IgD-negative memory B cell (primary cell): ENCODE data around the gene PNPT1. TPM values are rescaled to one million over a fixed set of nuclear protein-coding genes. Genes with fewer than 3 reads are reported as not detected.
A peak's percentile ranks its signal among the peaks of the same experiment; 100 is the strongest.
"Not testable (repeated sequence)": the region's sequence is repeated elsewhere in the genome, so short reads cannot be mapped to it uniquely, and the experiment has no call there.

Experiments used
- H3K27ac Mint-ChIP-seq, 3 donors: one replicate each; pipeline ENCODE4 v1.8.0; 2020 to 2022; ENCODE audit warnings: mild to moderate bottlenecking in 3 of 3, mixed read lengths in 3 of 3, moderate library complexity in 1 of 3
- H3K27me3 Mint-ChIP-seq: one replicate; pipeline ENCODE4 v1.8.0; 2021; ENCODE audit warnings: mixed read lengths
- H3K36me3 Mint-ChIP-seq: one replicate; pipeline ENCODE4 v1.8.0; 2020; ENCODE audit warnings: mild to moderate bottlenecking, mixed read lengths
- H3K4me1 Mint-ChIP-seq, 3 donors: one replicate each; pipeline ENCODE4 v1.8.0; 2020 to 2022; ENCODE audit warnings: mixed read lengths in 3 of 3, mild to moderate bottlenecking in 1 of 3
- H3K4me3 Mint-ChIP-seq, 4 donors: one replicate each; pipeline ENCODE4 v1.8.0; 2020 to 2022; ENCODE audit warnings: mild to moderate bottlenecking in 4 of 4, mixed read lengths in 4 of 4, moderate library complexity in 3 of 4
- H3K9me3 Mint-ChIP-seq, 3 donors: one replicate each; pipeline ENCODE4 v1.8.0; 2020 to 2021; ENCODE audit warnings: mixed read lengths in 3 of 3, mild to moderate bottlenecking in 1 of 3
- polyA plus RNA-seq: library from polyadenylated mRNA; unstranded; fragments of 300-500 nt; fragmentation: Illumina TruSeq; gene quantifications from one replicate; pipeline ENCODE4 v1.2.3, GENCODE V29; 2021

Gene PNPT1
- 20.6 TPM for polyA plus RNA-seq

DNA sequence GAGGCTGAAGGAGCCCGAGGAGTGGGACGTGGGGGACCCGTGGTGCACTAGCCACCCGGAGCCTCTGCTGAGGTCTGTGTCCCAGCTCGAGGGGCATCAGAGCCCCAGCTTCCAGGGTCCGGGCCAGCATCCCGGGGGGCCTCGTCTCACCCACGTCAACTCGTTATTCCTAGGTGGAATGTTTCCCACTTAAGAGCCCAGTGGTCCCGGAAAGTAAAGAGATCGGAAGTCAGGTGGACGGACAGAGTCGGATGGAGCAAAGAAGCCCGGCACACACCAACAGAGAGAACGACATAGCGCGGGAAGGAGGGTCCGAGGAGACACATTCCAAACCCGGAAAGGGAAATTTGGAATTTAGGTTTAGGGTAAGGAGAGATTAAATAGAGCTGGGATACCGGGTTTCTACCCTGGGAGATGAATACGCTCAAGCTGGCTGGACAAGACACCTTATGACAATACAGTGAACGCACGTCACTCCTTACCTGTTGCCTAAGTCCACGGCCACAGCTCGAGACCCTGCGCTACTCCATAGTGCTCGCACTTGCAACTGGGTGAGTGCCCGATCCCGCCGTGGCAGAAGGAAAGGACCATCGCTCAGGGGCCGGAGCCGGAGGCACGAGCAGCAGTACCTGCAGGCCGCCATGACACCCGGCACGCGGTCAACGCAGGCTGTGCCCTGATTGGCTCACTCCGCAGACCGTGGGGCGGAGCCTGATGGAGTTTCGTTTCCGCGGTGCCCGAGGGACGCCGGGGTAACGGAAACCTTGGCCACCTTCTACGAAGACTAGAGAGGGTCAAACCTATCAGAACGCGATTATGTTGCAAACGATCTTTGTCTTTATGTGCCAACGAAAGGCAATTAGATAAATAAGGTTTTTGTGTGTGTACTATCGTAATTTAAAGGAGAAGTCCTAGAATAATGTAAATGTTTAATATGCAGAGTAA, at the start of gene PNPT1:
TSS of gene PNPT1 (minus strand) at position 664 of the 945 bp plus-strand sequence. CDS start at position 643, 21 bp downstream.
- Mint-ChIP-seq H3K27ac (peak within 1 kb of the TSS; percentile 80 to 95 (median 93)), H3K36me3 (peaks cover 6% of the 10 kb centered on the region), H3K9me3 (no peaks in the 10 kb centered on the region), H3K4me3 (peak within 1 kb of the TSS; percentile 95 to 99 (median 98)), H3K4me1 (peaks cover 16 to 26% (median 22%) of the 10 kb centered on the region in 3 donors), H3K27me3 (peaks cover 1% of the 10 kb centered on the region)

DNA sequence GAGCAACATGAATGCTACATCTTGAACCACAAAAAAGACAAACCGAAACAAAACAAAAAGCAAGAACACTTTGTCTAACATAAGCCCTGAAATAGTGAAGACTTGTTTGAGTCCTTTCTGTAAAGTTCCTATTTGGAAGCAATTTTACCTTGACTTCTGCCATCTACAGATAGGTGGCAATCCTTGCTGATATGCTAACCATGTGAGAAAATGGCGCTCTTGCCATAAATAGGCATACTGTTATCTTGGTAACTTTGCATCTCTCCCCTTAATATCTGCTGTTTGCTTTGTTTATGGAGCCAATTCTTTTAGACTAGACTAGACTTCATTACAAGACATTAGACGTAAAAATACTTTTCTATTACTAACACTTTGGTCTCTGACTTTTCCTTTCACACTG, 49.4 kb upstream of the PNPT1 start:
- no peaks in the 10 kb centered on the region for H3K4me1 Mint-ChIP-seq
- peaks cover 7% of the 10 kb centered on the region for H3K27me3 Mint-ChIP-seq
- H3K36me3 Mint-ChIP-seq: no peaks in the 10 kb centered on the region
- no peaks in the 10 kb centered on the region for H3K9me3 Mint-ChIP-seq
- H3K27ac Mint-ChIP-seq: no peak overlapping the region
- H3K4me3 Mint-ChIP-seq: no peak overlapping the region

DNA sequence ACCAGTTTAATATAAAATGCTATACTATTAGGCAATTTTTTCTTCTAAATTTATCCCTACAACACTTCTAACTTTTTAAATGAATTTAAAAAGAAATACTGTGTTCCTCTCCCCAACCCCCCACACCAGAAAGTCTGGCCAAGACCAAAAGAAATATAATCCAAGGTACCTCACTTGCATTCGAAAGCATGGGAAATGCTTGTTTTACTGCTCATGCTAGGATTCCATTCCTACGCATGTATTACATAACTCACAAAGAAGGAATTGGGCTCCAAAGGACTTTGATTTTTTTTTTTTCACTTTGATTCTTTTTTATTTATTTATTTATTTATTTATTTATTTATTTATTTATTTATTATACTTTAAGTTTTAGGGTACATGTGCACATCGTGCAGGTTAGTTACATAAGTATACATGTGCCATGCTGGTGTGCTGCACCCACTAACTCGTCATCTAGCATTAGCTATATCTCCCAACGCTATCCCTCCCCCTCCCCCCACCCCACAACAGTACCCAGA, 42.4 kb upstream of the PNPT1 start:
- H3K27ac Mint-ChIP-seq, H3K9me3 Mint-ChIP-seq, H3K4me1 Mint-ChIP-seq, H3K27me3 Mint-ChIP-seq, H3K36me3 Mint-ChIP-seq, H3K4me3 Mint-ChIP-seq: not testable (repeated sequence)

DNA sequence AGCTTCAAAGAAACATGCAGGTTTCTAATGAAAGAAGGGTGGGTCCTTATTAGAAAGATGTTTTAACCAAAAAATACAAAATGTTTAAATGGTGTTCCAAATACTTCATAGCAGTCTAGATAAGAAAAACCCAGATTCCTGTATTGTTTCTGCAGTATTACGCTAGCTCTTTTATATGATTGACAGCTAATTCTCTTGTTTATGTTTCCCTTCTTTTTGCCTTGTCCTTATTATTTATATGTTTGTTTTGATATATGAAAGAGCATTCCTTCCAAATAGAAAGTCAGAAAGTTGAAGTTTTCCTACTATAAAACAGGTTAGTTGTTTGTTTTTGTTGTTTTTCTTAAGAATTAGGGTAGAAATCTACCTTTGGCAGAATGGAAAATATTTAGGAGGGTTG, 41.1 kb upstream of the PNPT1 start:
- H3K4me1 Mint-ChIP-seq: no peaks in the 10 kb centered on the region
- no peak overlapping the region for H3K4me3 Mint-ChIP-seq
- H3K27ac Mint-ChIP-seq: no peak overlapping the region
- H3K27me3 Mint-ChIP-seq: peaks cover 2% of the 10 kb centered on the region
- no peaks in the 10 kb centered on the region for H3K9me3 Mint-ChIP-seq
- no peaks in the 10 kb centered on the region for H3K36me3 Mint-ChIP-seq

DNA sequence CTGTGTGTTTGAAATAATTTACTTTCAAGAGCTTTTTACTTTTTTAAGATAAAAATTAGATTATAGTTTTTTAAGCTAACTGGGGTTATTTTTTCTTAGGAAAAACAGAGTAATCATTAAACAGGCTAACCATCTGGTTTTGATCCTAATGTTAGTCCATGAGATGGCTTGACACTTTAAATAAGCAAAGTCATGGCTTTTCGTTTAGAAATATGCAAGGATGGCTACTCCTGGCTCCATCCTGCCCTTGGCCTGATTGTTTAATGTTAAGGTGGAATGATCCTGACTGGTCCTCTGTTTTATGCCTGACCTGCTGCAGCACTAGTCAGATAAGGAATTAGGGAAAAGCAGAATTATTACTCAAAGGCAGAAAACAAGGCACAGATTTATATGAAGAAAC, 39.7 kb upstream of the PNPT1 start:
- Mint-ChIP-seq H3K27ac (no peak overlapping the region), H3K36me3 (no peaks in the 10 kb centered on the region), H3K4me3 (no peak overlapping the region), H3K27me3 (peaks cover 2% of the 10 kb centered on the region), H3K9me3 (no peaks in the 10 kb centered on the region), H3K4me1 (no peaks in the 10 kb centered on the region)

DNA sequence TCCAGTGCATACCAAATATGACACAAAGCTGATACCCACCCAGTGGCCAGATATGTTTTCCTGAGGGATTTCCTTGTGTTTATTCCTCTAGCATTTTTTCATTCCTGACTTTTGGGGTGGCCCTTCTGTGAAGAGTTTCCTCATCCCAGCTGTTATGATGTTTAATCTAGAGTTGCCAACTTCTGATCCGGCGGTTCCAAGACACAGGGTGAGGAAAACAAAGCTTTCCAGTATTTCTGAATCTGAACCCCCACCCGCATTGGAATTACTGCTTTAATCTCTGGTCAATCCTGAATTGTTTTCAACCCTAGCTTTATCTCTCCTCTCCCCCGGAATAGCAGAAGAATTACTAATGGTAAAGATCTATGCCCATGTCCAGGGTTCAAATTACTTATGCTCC, 39.2 kb upstream of the PNPT1 start:
- no peaks in the 10 kb centered on the region for H3K36me3 Mint-ChIP-seq
- H3K4me3 Mint-ChIP-seq: no peak overlapping the region
- peaks cover 2% of the 10 kb centered on the region for H3K27me3 Mint-ChIP-seq
- H3K4me1 Mint-ChIP-seq: no peaks in the 10 kb centered on the region
- H3K27ac Mint-ChIP-seq: no peak overlapping the region
- no peaks in the 10 kb centered on the region for H3K9me3 Mint-ChIP-seq

DNA sequence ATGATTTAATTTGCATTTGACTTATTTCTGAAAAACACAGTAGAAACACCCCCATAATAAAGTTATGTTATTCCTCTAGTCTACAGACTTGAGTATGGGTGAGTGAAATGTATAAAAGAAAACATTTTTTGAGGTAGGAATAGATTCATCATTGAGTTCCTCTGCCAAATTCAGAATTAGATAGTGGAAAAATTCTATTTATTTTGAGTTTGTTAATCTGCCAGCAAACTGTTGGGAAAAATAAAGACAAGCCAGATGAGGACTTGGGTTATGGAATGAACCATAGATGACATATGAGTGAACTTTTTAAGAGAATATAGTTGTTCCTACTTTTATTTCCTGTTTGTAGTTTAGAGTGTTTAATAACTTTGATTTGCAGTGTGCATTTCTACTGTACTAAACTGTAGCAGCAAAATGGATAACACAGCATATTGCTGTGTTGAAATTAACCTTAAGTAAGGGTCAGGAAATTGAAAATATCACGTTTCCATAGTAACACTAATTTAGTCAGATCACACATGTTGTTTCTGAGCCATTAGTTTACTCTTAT, 35.6 kb upstream of the PNPT1 start:
- Mint-ChIP-seq H3K27me3 (peaks cover 2% of the 10 kb centered on the region), H3K27ac (no peak overlapping the region), H3K4me1 (no peaks in the 10 kb centered on the region), H3K9me3 (no peaks in the 10 kb centered on the region), H3K36me3 (no peaks in the 10 kb centered on the region), H3K4me3 (no peak overlapping the region)

DNA sequence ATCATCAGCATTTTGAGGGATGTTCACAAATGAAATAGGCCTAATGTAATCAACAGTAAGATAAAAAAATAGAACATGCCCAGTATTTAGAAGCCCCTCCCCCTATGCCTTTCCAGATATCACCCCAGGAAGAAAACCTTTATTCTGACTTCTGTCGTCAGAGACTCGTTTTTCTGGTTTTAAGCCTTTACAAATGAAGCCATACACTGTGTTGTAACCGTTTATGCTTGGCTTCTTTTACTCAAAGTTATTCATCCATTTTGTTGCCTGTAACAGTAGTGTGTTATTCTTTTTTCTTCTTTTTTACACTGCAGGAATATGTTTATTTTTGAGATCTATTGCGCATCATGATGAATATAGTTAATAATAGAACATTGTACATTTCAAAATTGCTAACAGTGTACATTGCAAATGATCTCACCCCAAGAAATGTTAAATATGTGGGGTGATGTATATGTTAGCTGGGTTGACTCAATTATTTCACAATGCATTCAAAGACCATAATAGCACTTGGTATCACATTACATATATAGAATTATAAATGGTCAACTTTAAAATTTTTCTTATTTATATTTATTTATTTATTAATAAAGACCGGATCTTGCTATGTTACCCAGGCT, 28.1 kb upstream of the PNPT1 start:
- H3K27me3 Mint-ChIP-seq: peaks cover 1% of the 10 kb centered on the region
- H3K4me1 Mint-ChIP-seq: no peaks in the 10 kb centered on the region
- no peak overlapping the region for H3K4me3 Mint-ChIP-seq
- peaks cover 2% of the 10 kb centered on the region for H3K36me3 Mint-ChIP-seq
- H3K27ac Mint-ChIP-seq: no peak overlapping the region
- H3K9me3 Mint-ChIP-seq: no peaks in the 10 kb centered on the region

DNA sequence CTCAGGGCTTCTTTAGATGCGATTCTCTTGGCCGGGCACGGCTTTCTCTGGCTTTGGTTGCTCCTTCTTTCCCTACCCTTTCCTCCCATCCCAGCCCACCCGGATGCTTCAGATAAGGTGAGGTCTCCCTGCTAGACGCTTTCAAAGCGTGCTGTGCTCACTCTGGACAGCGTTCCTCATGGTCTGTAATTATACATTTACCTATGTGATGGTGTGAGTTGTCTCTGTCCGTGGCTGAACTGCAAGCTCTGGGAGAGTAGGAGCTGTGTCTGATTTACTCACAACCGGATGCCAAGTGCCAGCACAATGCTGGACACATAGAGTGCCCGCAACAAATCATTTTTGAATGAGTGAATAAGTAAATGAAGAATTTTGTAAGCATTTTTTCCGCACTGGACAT, 26.8 kb upstream of the PNPT1 start:
- Mint-ChIP-seq H3K36me3 (peaks cover 2% of the 10 kb centered on the region), H3K27me3 (peaks cover 1% of the 10 kb centered on the region), H3K9me3 (no peaks in the 10 kb centered on the region), H3K4me1 (no peaks in the 10 kb centered on the region), H3K4me3 (no peak overlapping the region), H3K27ac (no peak overlapping the region)

DNA sequence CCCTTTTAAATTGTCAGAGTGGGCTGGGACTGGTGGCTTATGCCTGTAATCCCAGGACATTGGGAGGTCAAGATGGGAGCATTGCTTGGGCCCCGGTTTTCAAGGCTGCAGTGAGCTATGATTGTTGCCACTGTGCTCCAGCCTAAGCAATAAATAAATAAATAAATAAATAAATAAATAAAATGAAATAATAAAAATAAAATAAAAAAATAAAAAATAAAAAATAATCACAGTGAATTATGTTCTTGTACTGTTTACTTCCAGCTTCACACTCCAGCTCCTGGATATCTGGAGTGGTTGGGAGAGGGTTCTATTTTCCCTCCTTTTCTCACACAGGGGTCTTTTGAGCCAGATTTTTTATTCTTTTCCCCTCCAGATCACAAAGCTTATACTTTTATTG, 26.2 kb upstream of the PNPT1 start:
- H3K4me1 Mint-ChIP-seq: no peaks in the 10 kb centered on the region
- peaks cover 2% of the 10 kb centered on the region for H3K36me3 Mint-ChIP-seq
- H3K4me3 Mint-ChIP-seq: no peak overlapping the region
- H3K27ac Mint-ChIP-seq: peak overlapping the region in 1 of 3 donors; percentile 50
- no peaks in the 10 kb centered on the region for H3K9me3 Mint-ChIP-seq
- H3K27me3 Mint-ChIP-seq: peaks cover 1% of the 10 kb centered on the region

DNA sequence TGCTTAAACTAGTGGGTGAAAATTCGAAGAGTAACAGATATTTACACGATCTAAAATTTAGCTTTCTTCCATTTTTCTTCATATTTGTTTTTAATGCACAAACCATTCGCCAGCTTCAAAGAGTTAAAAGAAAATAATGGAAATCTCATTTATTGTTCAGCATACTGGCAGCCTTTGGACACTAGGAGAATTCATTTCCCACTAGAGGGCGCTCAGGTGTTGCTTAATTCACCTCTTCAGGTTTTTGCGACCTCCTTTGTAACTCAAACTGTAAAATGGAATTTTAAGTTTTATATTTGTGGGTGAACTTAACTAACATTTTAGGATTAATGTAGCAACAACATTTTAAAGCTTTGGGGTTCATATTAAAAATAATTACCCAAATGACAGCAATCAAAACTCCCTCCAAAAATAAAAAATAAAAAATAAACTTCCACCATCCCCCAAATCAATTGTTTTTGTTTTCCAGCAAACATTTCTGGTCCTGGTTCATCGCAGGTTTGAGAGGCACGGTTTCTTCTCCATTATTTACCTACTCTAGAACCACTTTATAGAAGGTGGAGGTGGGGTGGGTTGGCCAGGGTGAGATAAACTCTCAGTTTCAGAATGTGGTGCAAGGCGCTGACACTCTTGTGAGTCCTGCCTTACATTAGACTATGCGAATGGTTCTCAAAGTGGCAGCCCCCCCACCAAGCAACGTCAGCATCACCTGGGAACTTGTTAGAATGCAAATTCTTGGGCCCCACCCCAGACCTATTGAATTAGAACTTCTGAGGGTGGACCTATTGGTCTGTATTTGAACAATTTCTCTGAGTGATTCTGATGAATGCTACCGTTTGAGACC, 24.7 kb upstream of the PNPT1 start:
- H3K9me3 Mint-ChIP-seq: no peaks in the 10 kb centered on the region
- H3K36me3 Mint-ChIP-seq: peaks cover 2% of the 10 kb centered on the region
- H3K27ac Mint-ChIP-seq: no peak overlapping the region
- H3K4me1 Mint-ChIP-seq: peaks cover 0 to under 1% (median 0%) of the 10 kb centered on the region in 3 donors
- peaks cover 1% of the 10 kb centered on the region for H3K27me3 Mint-ChIP-seq
- H3K4me3 Mint-ChIP-seq: no peak overlapping the region

DNA sequence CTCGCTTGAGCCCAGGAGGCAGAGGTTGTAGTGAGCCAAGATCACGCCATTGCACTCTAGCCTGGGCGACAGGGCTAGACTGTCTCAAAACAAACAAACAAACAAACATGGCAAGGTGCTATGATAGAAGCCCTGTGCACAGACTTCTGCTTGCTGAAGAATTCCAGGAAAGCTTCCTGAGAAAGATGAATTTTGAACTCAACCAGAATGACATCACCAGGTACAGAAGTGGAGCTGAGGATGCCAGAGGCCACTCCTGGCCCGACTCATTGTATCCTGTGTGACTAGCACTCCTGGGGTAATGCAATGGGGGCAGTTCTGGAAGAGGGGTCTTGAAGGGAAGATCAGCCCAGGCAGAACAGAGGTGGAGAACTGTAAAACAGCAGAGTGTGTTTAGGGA, 22.0 kb upstream of the PNPT1 start:
- H3K9me3 Mint-ChIP-seq: peaks cover 0 to 2% (median 0%) of the 10 kb centered on the region in 3 donors
- peaks cover 2% of the 10 kb centered on the region for H3K36me3 Mint-ChIP-seq
- H3K27ac Mint-ChIP-seq: no peak overlapping the region
- H3K4me1 Mint-ChIP-seq: peaks cover 0 to 3% (median 0%) of the 10 kb centered on the region in 3 donors
- peaks cover 6% of the 10 kb centered on the region for H3K27me3 Mint-ChIP-seq
- H3K4me3 Mint-ChIP-seq: no peak overlapping the region

DNA sequence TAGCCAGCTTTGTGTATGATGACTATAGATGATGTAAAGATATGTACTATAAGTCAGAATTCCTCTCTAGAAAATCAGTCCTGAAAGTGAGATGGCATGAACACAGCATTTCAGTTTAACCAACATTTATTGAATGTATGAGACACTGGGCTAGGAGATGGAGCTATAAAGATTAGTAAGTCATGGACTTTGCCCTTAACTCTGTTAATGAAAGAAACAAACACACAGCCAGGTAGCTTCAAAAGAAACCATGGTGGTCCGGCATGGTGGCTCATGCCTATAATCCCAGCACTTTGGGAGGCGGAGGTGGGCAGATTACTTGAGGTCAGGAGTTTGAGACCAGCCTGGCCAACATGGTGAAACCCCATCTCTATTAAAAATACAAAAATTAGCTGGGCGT, 21.5 kb upstream of the PNPT1 start:
- H3K27me3 Mint-ChIP-seq, H3K4me1 Mint-ChIP-seq, H3K27ac Mint-ChIP-seq, H3K4me3 Mint-ChIP-seq, H3K36me3 Mint-ChIP-seq, H3K9me3 Mint-ChIP-seq: not testable (repeated sequence)

DNA sequence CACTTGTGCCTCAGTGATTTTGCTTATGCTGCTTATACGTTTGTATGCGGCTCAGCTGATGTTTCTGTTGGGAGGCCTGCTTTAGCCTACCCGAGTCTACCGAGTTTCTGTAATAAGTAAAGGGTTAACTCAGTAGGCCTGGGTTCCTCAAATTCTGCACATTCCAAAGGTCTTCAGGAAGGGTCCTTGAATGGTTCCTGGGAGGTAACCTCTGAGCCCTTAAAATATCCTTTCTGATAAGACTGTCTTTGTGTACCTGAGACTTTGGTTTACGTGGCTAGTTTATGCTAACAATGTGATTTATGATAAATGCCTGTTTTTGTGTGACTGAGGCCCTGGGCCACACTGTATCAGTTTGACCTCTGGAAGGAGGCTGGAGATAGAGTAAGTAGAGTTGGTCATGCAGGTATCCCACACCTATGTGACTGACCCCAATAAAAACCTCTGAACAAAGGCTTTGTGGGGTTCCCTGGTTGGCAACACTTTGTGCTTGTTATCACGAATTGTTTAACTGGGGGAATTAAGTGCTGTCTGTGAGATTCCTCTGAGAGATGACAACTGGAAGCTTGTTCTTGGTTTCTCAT, 18.9 kb upstream of the PNPT1 start:
- Mint-ChIP-seq H3K27me3 (peaks cover 4% of the 10 kb centered on the region), H3K9me3 (peaks cover 0 to 2% (median 0%) of the 10 kb centered on the region in 3 donors), H3K27ac (no peak overlapping the region), H3K36me3 (no peaks in the 10 kb centered on the region), H3K4me3 (no peak overlapping the region), H3K4me1 (peaks cover 0 to 3% (median 0%) of the 10 kb centered on the region in 3 donors)
